HG02610 (cell line): ENCODE data around the gene ZNF222.
A peak's percentile ranks its signal among the peaks of the same experiment; 100 is the strongest.

ENCODE experiments used
- ATAC-seq: cut with Tn5 transposase; IDR thresholded peaks from one replicate; pipeline ENCODE4 v1.9.1; 2021; ENCODE audit warnings: mild to moderate bottlenecking, moderate library complexity; ENCODE audit not compliant: unreplicated experiment

ZNF222 gene

GRCh38 chr19:44025217-44025936, at the start of gene ZNF222:
Gene ZNF222, plus strand, starts transcription at chr19:44025379. Its CDS starts 58 bp downstream, at chr19:44025437.
- ATAC-seq, result peak; percentile 93

- ATAC-seq, result no peak
Measured at GRCh38 chr19:43976732-43977131, 48.4 kb upstream of the ZNF222 start.

- ATAC-seq, result no peak
Measured at GRCh38 chr19:43983544-43983911, 41.7 kb upstream of the ZNF222 start.

GRCh38 chr19:43983912-43984686, 41.1 kb upstream of the ZNF222 start, which contains the start of gene ZNF155:
Gene ZNF155, plus strand, starts transcription at chr19:43984188. Its CDS starts 4,356 bp downstream, at chr19:43988544.
- ATAC-seq, result peak; percentile 75

GRCh38 chr19:43984687-43985000, 40.5 kb upstream of the ZNF222 start:
- peak; percentile 25 for ATAC-seq

GRCh38 chr19:43997631-43998290, 27.4 kb upstream of the ZNF222 start:
- no peak for ATAC-seq

- ATAC-seq, result no peak
Measured at GRCh38 chr19:44002212-44002565, 23.0 kb upstream of the ZNF222 start.

GRCh38 chr19:44002566-44003460, 22.4 kb upstream of the ZNF222 start, which contains the start of gene ZNF230:
Gene ZNF230, plus strand, starts transcription at chr19:44002957. Its CDS starts 4,122 bp downstream, at chr19:44007079.
- ATAC-seq, result peak; percentile 91

- ATAC-seq, result peak; percentile 12
Measured at GRCh38 chr19:44003461-44004009, 21.6 kb upstream of the ZNF222 start.

- no peak for ATAC-seq
Measured at GRCh38 chr19:44005973-44006372, 19.2 kb upstream of the ZNF222 start.

GRCh38 chr19:44007473-44007872, 17.7 kb upstream of the ZNF222 start:
- no peak for ATAC-seq

- ATAC-seq, result no peak
Measured at GRCh38 chr19:44010468-44010867, 14.7 kb upstream of the ZNF222 start.

- no peak for ATAC-seq
Measured at GRCh38 chr19:44019498-44019897, 5.7 kb upstream of the ZNF222 start.

GRCh38 chr19:44021221-44021620, 4.0 kb upstream of the ZNF222 start:
- ATAC-seq, result no peak

- ATAC-seq, result no peak
Measured at GRCh38 chr19:44024900-44025216, 321 bp upstream of the ZNF222 start.

GRCh38 chr19:44026622-44027021, 1.4 kb downstream of the ZNF222 start:
- no peak for ATAC-seq

- no peak for ATAC-seq
Measured at GRCh38 chr19:44032001-44032610, 6.9 kb downstream of the ZNF222 start.

- no peak for ATAC-seq
Measured at GRCh38 chr19:44042147-44042546, 17.0 kb downstream of the ZNF222 start.

- ATAC-seq, result peak; percentile 54
Measured at GRCh38 chr19:44050740-44051649, 25.8 kb downstream of the ZNF222 start.
